Stimulated activated CD4-positive, alpha-beta T cell treated with anti-CD3 and anti-CD28 coated beads, Interleukin-1b, Interleukin-23, amount 100 ng/mL, for 48 hours (primary cell): Measurements from ENCODE around the gene ZNF544.

Experiments used
- DNase-seq: peaks from one replicate; pipeline ENCODE4 v3.0.0-alpha.2; 2020

ZNF544 gene

GRCh38 chr19:58228585-58229254 lies at the start of gene ZNF544:
TSS of gene ZNF544 (plus strand) at chr19:58228914. CDS start at chr19:58244024, 15,110 bp downstream.
- DNase-seq, result peak; percentile 61

- DNase-seq, result peak; percentile 63
Observed at GRCh38 chr19:58181902-58182576, 46.7 kb upstream of the ZNF544 start.

GRCh38 chr19:58182577-58182988 lies 46.1 kb upstream of the ZNF544 start:
- peak; percentile 91 for DNase-seq

GRCh38 chr19:58182989-58183816 lies 45.5 kb upstream of the ZNF544 start, which contains the start of gene ZNF274:
TSS of gene ZNF274 (plus strand) at chr19:58183061. CDS start at chr19:58183966, 905 bp downstream.
- peak; percentile 94 for DNase-seq

- DNase-seq, result no peak
Observed at GRCh38 chr19:58183817-58184215, 44.9 kb upstream of the ZNF544 start.

- DNase-seq, result no peak
Observed at GRCh38 chr19:58196901-58197616, 31.7 kb upstream of the ZNF544 start.

- no peak for DNase-seq
Observed at GRCh38 chr19:58203814-58204475, 24.8 kb upstream of the ZNF544 start.

- no peak for DNase-seq
Observed at GRCh38 chr19:58204566-58204965, 24.1 kb upstream of the ZNF544 start.

- no peak for DNase-seq
Observed at GRCh38 chr19:58209577-58209976, 19.1 kb upstream of the ZNF544 start.

GRCh38 chr19:58212336-58213074 lies 16.2 kb upstream of the ZNF544 start:
- DNase-seq, result no peak

- no peak for DNase-seq
Observed at GRCh38 chr19:58213075-58213369, 15.7 kb upstream of the ZNF544 start.

GRCh38 chr19:58217069-58217481 lies 11.6 kb upstream of the ZNF544 start:
- no peak for DNase-seq

GRCh38 chr19:58217607-58218391 lies 10.9 kb upstream of the ZNF544 start:
- DNase-seq, result no peak

GRCh38 chr19:58218899-58219298 lies 9.8 kb upstream of the ZNF544 start:
- peak; percentile 47 for DNase-seq

GRCh38 chr19:58227964-58228584 lies 640 bp upstream of the ZNF544 start:
- DNase-seq, result no peak

GRCh38 chr19:58229255-58229639 lies 533 bp downstream of the ZNF544 start:
- peak; percentile 27 for DNase-seq

- no peak for DNase-seq
Observed at GRCh38 chr19:58237324-58237723, 8.6 kb downstream of the ZNF544 start.

- no peak for DNase-seq
Observed at GRCh38 chr19:58243351-58243750, 14.6 kb downstream of the ZNF544 start.

GRCh38 chr19:58248886-58249285 lies 20.2 kb downstream of the ZNF544 start:
- DNase-seq, result no peak

GRCh38 chr19:58252102-58252685 lies 23.5 kb downstream of the ZNF544 start:
- DNase-seq, result no peak
